ENCODE data around the gene SPAG16.

The SPAG16 gene

GRCh38 chr2:214104967-214105366, 820.7 kb downstream of the SPAG16 start:
- Histone ChIP-seq H4K91ac (ENCODE audit: low read length) (no peak overlapping the region), H3K14ac (ENCODE audit: low read length in 2 of 2) (no peak overlapping the region), H2BK5ac (ENCODE audit: low read depth, low read length, poor library complexity, severe bottlenecking) (no peak overlapping the region), H2AK5ac (ENCODE audit: low read length, severe bottlenecking) (no peak overlapping the region), H3K4me1 (ENCODE audit: control insufficient read depth, insufficient read depth, low read depth, low read length) (no peaks in the 10 kb centered on the region), H2AFZ (ENCODE audit: low read depth, low read length) (no peak overlapping the region), H3K18ac (ENCODE audit: low read depth in 1 of 2, low read length in 2 of 2) (no peak overlapping the region), H3K4me2 (ENCODE audit: low read length, poor library complexity, severe bottlenecking) (no peak overlapping the region), H2BK15ac (ENCODE audit: low read depth, poor library complexity, severe bottlenecking) (peak overlapping the region; percentile 67), H3K4me3 (ENCODE audit: insufficient read depth in 1 of 2, low read depth in 1 of 2, low read length in 2 of 2) (no peak overlapping the region), H4K8ac (ENCODE audit: low read length) (no peak overlapping the region), H3K36me3 (ENCODE audit: control insufficient read depth in 1 of 2, insufficient read depth in 2 of 2, low read depth in 1 of 2, low read length in 2 of 2) (no peaks in the 10 kb centered on the region), H3K79me1 (replicated peaks; ENCODE audit: low read length, poor library complexity, severe bottlenecking) (no peaks in the 10 kb centered on the region), H3K9ac (ENCODE audit: low read length) (no peak overlapping the region), H2BK12ac (ENCODE audit: low read length in 2 of 2) (no peak overlapping the region), H3K4ac (ENCODE audit: low read depth in 1 of 2, low read length in 2 of 2) (no peak overlapping the region), H3K23ac (ENCODE audit: low read length in 2 of 2) (no peak overlapping the region), H3K9me3 (ENCODE audit: control insufficient read depth, low read length) (no peaks in the 10 kb centered on the region), H2BK120ac (ENCODE audit: low read depth, low read length) (peak overlapping the region; percentile 43), H3K27ac (ENCODE audit: low read length, poor library complexity, severe bottlenecking) (no peak overlapping the region), H3K27me3 (ENCODE audit: control insufficient read depth in 1 of 2, insufficient read depth in 1 of 2, low read length in 2 of 2) (no peaks in the 10 kb centered on the region)
- 96% methylated on average over 4 of the region's 5 CpGs for WGBS
- DNase-seq, result no peak

GRCh38 chr2:214107726-214108125, 823.5 kb downstream of the SPAG16 start:
- Histone ChIP-seq H3K18ac (ENCODE audit: low read depth in 1 of 2, low read length in 2 of 2) (no peak overlapping the region), H3K36me3 (ENCODE audit: control insufficient read depth in 1 of 2, insufficient read depth in 2 of 2, low read depth in 1 of 2, low read length in 2 of 2) (no peaks in the 10 kb centered on the region)
- no peak for DNase-seq

GRCh38 chr2:214108598-214108997, 824.3 kb downstream of the SPAG16 start:
- H3K9me3 ChIP-seq (ENCODE audit: control insufficient read depth, low read length), result no peaks in the 10 kb centered on the region
- WGBS, result 82% methylated on average over 1 of the region's 1 CpG
- DNase-seq, result no peak
- H3K27me3 ChIP-seq (ENCODE audit: control insufficient read depth in 1 of 2, insufficient read depth in 1 of 2, low read length in 2 of 2), result no peaks in the 10 kb centered on the region
- H3K27ac ChIP-seq (ENCODE audit: low read length, poor library complexity, severe bottlenecking), result no peak overlapping the region
- H3K14ac ChIP-seq (ENCODE audit: low read length in 2 of 2), result no peak overlapping the region
- no peaks in the 10 kb centered on the region for H3K4me1 ChIP-seq (ENCODE audit: control insufficient read depth, insufficient read depth, low read depth, low read length)
- no peak overlapping the region for H3K4ac ChIP-seq (ENCODE audit: low read depth in 1 of 2, low read length in 2 of 2)
- H3K4me2 ChIP-seq (ENCODE audit: low read length, poor library complexity, severe bottlenecking), result no peak overlapping the region
- no peak overlapping the region for H2BK12ac ChIP-seq (ENCODE audit: low read length in 2 of 2)
- H4K91ac ChIP-seq (ENCODE audit: low read length), result no peak overlapping the region
- no peak overlapping the region for H2AFZ ChIP-seq (ENCODE audit: low read depth, low read length)
- no peaks in the 10 kb centered on the region for H3K36me3 ChIP-seq (ENCODE audit: control insufficient read depth in 1 of 2, insufficient read depth in 2 of 2, low read depth in 1 of 2, low read length in 2 of 2)
- H3K79me1 ChIP-seq (replicated peaks; ENCODE audit: low read length, poor library complexity, severe bottlenecking), result no peaks in the 10 kb centered on the region
- H2AK5ac ChIP-seq (ENCODE audit: low read length, severe bottlenecking), result no peak overlapping the region
- H3K23ac ChIP-seq (ENCODE audit: low read length in 2 of 2), result no peak overlapping the region
- no peak overlapping the region for H4K8ac ChIP-seq (ENCODE audit: low read length)
- no peak overlapping the region for H3K4me3 ChIP-seq (ENCODE audit: insufficient read depth in 1 of 2, low read depth in 1 of 2, low read length in 2 of 2)
- no peak overlapping the region for H3K18ac ChIP-seq (ENCODE audit: low read depth in 1 of 2, low read length in 2 of 2)
- H2BK5ac ChIP-seq (ENCODE audit: low read depth, low read length, poor library complexity, severe bottlenecking), result no peak overlapping the region
- no peak overlapping the region for H2BK120ac ChIP-seq (ENCODE audit: low read depth, low read length)
- no peak overlapping the region for H3K9ac ChIP-seq (ENCODE audit: low read length)
- H2BK15ac ChIP-seq (ENCODE audit: low read depth, poor library complexity, severe bottlenecking), result no peak overlapping the region

More at GRCh38 chr2:214107726-214108125, 823.5 kb downstream of the SPAG16 start:
- no peak overlapping the region for H2AFZ ChIP-seq (ENCODE audit: low read depth, low read length)
- H3K9me3 ChIP-seq (ENCODE audit: control insufficient read depth, low read length), result no peaks in the 10 kb centered on the region
- H2BK5ac ChIP-seq (ENCODE audit: low read depth, low read length, poor library complexity, severe bottlenecking), result no peak overlapping the region
- no peaks in the 10 kb centered on the region for H3K27me3 ChIP-seq (ENCODE audit: control insufficient read depth in 1 of 2, insufficient read depth in 1 of 2, low read length in 2 of 2)
- H2BK12ac ChIP-seq (ENCODE audit: low read length in 2 of 2), result no peak overlapping the region
- H3K9ac ChIP-seq (ENCODE audit: low read length), result no peak overlapping the region
- no peaks in the 10 kb centered on the region for H3K79me1 ChIP-seq (replicated peaks; ENCODE audit: low read length, poor library complexity, severe bottlenecking)
- no peak overlapping the region for H3K14ac ChIP-seq (ENCODE audit: low read length in 2 of 2)
- H3K4me1 ChIP-seq (ENCODE audit: control insufficient read depth, insufficient read depth, low read depth, low read length), result no peaks in the 10 kb centered on the region
- no peak overlapping the region for H3K4me2 ChIP-seq (ENCODE audit: low read length, poor library complexity, severe bottlenecking)
- H4K91ac ChIP-seq (ENCODE audit: low read length), result no peak overlapping the region
- H3K27ac ChIP-seq (ENCODE audit: low read length, poor library complexity, severe bottlenecking), result no peak overlapping the region
- no peak overlapping the region for H3K4me3 ChIP-seq (ENCODE audit: insufficient read depth in 1 of 2, low read depth in 1 of 2, low read length in 2 of 2)
- H2BK120ac ChIP-seq (ENCODE audit: low read depth, low read length), result no peak overlapping the region
- no peak overlapping the region for H3K23ac ChIP-seq (ENCODE audit: low read length in 2 of 2)
- 93% methylated on average over 1 of the region's 1 CpG for WGBS
- no peak overlapping the region for H2BK15ac ChIP-seq (ENCODE audit: low read depth, poor library complexity, severe bottlenecking)
- no peak overlapping the region for H3K4ac ChIP-seq (ENCODE audit: low read depth in 1 of 2, low read length in 2 of 2)
- H4K8ac ChIP-seq (ENCODE audit: low read length), result no peak overlapping the region
- no peak overlapping the region for H2AK5ac ChIP-seq (ENCODE audit: low read length, severe bottlenecking)

GRCh38 chr2:214117054-214117453, 832.8 kb downstream of the SPAG16 start:
- no peak overlapping the region for H3K4ac ChIP-seq (ENCODE audit: low read depth in 1 of 2, low read length in 2 of 2)
- no peak overlapping the region for H2BK12ac ChIP-seq (ENCODE audit: low read length in 2 of 2)
- H3K27me3 ChIP-seq (ENCODE audit: control insufficient read depth in 1 of 2, insufficient read depth in 1 of 2, low read length in 2 of 2), result no peaks in the 10 kb centered on the region
- H2BK15ac ChIP-seq (ENCODE audit: low read depth, poor library complexity, severe bottlenecking), result no peak overlapping the region
- H4K8ac ChIP-seq (ENCODE audit: low read length), result no peak overlapping the region
- no peak overlapping the region for H2AFZ ChIP-seq (ENCODE audit: low read depth, low read length)
- H3K4me1 ChIP-seq (ENCODE audit: control insufficient read depth, insufficient read depth, low read depth, low read length), result no peaks in the 10 kb centered on the region
- H2AK5ac ChIP-seq (ENCODE audit: low read length, severe bottlenecking), result no peak overlapping the region
- no peak overlapping the region for H4K91ac ChIP-seq (ENCODE audit: low read length)
- no peaks in the 10 kb centered on the region for H3K79me1 ChIP-seq (replicated peaks; ENCODE audit: low read length, poor library complexity, severe bottlenecking)
- H3K4me3 ChIP-seq (ENCODE audit: insufficient read depth in 1 of 2, low read depth in 1 of 2, low read length in 2 of 2), result peak overlapping the region in 1 of 2 experiments; percentile 28
- peaks cover 32% of the 10 kb centered on the region for H3K9me3 ChIP-seq (ENCODE audit: control insufficient read depth, low read length)
- H3K27ac ChIP-seq (ENCODE audit: low read length, poor library complexity, severe bottlenecking), result no peak overlapping the region
- DNase-seq, result no peak
- H2BK120ac ChIP-seq (ENCODE audit: low read depth, low read length), result no peak overlapping the region
- no peak overlapping the region for H3K4me2 ChIP-seq (ENCODE audit: low read length, poor library complexity, severe bottlenecking)
- no peak overlapping the region for H3K14ac ChIP-seq (ENCODE audit: low read length in 2 of 2)
- no peak overlapping the region for H2BK5ac ChIP-seq (ENCODE audit: low read depth, low read length, poor library complexity, severe bottlenecking)
- H3K9ac ChIP-seq (ENCODE audit: low read length), result no peak overlapping the region
- H3K23ac ChIP-seq (ENCODE audit: low read length in 2 of 2), result no peak overlapping the region
- no peaks in the 10 kb centered on the region for H3K36me3 ChIP-seq (ENCODE audit: control insufficient read depth in 1 of 2, insufficient read depth in 2 of 2, low read depth in 1 of 2, low read length in 2 of 2)
- no peak overlapping the region for H3K18ac ChIP-seq (ENCODE audit: low read depth in 1 of 2, low read length in 2 of 2)

All from mesenchymal stem cell (in vitro differentiated cells and primary cell).